ENCODE measurements around the gene HHIP.
"Not testable (repeated sequence)": the region's sequence is repeated elsewhere in the genome, so short reads cannot be mapped to it uniquely, and the experiment has no call there.

Gene HHIP

DNA sequence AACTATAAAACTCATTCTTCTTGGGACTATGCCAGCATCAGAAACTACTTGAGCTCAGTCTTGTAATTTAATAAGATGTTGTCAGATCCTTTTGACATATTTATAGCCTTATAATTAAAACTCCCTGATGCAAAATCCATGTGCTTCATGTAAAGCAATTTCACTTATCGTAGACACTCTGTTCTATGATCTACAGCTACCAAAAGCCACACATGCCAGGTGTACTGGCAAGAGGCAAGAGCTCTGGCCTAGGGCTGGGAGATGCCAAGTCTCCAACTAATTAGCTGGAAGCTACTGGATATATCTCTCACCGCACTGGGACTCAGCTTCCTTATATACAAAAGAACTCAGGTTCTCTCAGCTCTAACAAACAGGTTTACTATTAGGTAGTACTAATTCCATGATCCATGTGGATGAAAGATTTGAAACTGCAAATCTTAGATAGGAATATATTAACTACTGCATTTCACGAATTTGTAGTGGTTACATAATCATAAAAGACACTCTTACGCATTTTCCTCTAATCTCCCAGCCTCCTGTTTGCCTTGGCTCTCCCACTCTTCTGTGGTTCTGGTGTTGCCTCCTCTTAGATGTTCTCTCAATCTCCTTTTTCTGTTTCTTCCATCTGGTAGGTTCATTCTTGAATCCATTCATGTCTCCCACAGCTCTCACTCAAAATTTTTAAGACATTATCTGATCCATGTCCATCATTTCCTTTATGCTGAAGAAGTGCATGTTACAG, 103.0 kb downstream of the HHIP start:
- DNase-seq (ENCODE audit: low read depth in 3 of 3): no peak

DNA sequence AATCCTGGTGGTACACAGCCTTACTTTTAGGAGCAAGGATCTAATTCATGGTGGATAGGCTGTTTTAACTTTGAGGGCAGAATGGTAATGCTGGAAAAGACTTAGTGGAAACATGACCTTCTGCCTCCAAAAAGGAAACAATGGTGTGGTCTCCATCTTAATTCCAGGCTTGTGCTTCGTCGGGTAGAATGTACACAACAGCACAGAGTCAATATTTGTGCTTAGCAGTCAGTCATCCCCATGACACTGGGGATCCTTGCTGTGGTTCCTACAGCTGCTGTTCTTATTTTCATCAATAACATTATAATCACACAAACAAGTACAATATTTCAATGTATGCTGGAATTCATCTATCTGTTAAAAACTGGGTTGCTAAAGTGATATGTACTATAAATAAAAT, 104.4 kb downstream of the HHIP start:
- DNase-seq (ENCODE audit: low read depth in 3 of 3): no peak

DNA sequence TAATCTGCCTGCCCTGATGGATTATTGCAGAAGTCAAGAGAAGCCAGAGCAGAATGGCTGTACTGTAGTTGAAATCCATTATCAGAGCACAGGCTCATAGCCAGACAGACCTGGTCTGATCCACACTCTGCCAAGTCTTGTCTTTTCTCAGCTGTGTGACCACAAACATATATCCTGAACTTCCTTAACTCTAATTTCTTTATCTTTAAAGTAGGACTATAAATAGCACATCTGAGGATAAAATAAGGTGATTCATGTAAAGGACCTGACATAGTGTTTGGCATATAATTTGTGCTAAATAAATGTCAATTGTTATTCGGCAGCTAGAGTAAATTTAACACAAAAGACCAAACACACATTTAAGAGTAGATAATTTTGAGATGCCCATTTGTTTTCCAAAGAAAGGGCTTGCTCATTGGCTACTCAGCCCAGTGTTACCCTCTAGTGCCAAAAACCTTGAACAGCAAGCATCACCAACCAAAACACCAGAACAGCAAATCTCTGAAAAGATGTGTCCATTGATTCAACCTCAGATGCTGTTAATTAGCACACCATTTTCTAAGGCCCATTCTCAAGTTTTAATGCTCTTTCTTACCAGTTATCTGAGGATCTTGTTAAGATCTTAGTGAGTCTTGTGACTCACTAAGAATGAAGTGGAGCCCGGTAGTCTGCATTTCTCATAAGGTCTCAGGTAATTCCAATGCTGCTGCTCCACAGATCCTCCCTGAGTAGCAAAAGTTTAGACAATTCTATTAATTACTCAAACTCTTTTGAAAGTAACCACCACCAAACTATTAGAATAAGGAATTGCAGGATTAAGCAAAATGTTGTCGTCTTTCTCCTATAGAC, 108.8 kb downstream of the HHIP start:
- DNase-seq (ENCODE audit: low read depth in 3 of 3): no peak

DNA sequence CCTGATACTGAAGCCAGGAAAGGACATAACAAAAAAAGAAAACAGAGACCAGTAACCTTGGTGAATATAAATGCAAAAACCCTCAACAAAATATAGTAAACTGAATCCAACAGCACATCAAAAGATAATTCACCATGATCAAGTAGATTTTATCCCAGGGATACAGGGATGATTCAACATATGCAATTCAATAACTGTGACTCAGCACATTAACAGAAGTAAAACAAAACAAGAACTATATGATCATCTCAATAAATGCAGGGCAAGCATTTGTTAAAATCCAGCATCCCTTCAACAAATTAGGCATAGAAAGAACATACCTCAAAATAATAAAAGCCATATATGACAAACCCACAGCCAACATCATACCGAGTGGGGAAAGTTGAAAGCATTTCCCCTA, 112.0 kb downstream of the HHIP start:
- no peak for DNase-seq (ENCODE audit: low read depth in 3 of 3)

DNA sequence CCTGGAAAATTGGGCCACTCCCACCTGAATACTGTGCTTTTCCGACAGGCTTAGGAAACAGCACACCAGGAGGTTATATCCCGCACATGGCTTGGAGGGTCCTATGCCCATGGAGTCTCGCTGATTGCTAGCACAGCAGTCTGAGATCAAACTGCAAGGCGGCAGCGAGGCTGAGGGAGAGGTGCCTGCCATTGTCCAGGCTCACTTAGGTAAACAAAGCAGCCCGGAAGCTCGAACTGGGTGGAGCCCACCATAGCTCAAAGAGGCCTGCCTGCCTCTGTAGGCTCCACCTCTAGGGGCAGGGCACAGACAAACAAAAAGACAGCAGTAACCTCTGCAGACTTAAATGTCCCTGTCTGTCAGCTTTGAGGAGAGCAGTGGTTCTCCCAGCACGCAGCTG, 122.9 kb downstream of the HHIP start:
- not testable (repeated sequence) for DNase-seq (ENCODE audit: low read depth in 3 of 3)

DNA sequence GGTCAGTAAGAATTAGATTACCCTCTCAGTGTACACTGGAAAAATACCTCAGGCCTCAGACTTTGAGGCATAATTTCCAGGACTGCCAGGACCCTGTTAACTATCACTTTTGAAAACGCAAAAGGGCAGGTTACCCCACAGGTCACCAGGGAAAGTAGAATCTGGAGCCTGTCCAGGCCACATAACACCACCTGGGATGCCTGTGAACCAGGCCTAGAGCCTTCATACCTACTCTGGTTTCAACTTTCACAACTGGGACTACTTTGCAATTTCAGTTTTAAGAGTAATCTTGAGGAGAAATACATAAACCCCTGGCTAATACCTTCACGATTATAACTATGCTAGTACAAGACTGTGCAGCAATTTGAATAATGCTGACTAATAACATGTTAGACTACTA, 132.4 kb downstream of the HHIP start:
- no peak for DNase-seq (ENCODE audit: low read depth in 3 of 3)

DNA sequence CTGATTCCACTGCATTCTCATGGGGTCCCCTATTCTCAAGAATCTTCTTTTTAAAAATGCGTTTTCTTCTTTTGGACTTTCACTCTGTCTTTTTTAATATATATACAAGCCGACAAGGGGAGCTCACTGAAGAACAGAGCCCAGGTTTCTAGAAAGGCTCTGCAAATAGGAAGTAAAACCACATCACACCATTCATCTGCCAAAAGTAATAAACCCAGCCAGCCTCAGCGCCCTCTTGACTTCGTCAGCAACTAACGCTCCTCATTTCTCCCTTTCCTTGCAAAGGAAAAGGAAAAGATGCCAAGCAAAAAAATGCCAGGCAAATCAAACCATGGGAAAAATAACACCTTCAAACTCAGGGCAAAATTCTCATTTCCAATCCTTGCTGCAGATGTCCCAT, 136.4 kb downstream of the HHIP start:
- no peak for DNase-seq (ENCODE audit: low read depth in 3 of 3)

DNA sequence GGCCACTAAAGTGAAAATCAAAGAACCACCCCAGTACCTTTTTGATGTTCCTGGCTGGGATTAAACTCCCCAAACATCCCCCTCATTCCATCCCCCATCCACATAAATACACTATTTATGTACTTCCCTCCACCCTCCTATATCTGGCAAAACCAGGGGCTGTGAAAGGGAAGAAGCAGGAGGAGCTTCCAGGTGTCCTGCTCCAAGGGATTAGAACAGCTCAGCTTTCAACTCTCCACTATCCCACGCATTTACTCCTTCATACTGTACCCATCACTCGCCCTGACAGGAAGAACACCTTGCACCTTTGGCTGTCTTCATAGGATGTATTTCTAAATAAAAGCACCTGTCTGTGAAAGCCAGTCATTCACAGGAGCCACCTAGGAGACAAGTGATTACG, 140.0 kb downstream of the HHIP start:
- no peak for DNase-seq (ENCODE audit: low read depth in 3 of 3)

DNA sequence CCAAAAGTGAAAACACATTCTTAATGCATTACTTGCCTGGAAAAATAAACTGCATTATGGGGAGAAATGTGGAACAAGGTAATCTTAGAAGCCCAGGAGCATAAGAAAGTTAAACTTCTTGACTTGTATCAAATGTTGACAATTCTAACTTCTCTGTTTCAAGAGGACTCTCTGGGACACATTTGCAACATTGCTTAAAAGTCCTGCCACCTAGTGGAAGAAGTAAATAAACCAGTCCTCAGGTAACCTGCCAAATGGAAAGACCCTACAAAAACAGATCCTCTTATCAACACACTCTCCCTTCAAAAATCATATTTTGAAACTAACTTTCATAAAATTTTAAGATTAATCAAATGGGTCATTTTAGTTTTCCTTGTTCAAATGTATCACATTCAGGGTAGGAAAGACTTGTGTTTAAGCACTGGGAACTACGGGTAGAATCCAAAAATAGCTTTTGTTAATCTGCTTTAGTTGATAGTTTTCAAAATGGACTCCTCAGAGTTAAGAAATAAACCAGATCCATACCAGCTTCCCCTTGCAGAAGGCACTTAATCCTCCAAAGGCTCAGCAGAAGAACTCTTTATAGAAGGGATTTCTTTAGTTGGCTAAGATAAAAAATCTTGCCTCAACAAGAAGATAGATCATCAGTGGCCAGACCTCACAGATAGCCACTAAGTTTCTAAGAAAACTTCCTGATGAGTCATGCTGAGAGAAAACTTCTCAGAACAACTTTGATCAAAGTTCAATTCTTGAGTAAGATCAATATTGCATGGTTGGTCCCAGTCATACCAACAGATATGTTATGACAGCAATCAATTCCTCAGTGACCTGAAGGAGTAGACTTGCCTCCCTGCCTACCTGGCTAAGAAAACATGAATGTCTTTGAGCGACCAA, 141.7 kb downstream of the HHIP start:
- DNase-seq (ENCODE audit: low read depth in 3 of 3): no peak

DNA sequence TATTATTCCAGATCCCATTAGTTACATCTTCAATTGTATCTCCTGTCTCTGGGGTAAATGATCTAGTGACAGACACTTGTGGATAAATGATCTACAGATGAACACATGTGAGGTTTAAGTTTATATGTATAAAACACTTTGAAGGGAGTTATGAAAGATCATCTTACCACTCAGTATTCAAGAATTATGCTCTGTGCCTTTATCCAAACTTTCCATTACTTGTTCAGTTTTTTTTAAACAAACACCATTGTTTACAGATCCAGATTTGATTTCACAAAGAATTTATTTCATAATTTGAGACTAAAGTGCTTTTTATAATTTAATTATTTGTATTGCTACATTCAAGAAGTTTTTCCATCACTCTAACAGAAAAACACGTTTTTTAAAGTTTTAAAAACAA, 142.5 kb downstream of the HHIP start:
- no peak for DNase-seq (ENCODE audit: low read depth in 3 of 3)

DNA sequence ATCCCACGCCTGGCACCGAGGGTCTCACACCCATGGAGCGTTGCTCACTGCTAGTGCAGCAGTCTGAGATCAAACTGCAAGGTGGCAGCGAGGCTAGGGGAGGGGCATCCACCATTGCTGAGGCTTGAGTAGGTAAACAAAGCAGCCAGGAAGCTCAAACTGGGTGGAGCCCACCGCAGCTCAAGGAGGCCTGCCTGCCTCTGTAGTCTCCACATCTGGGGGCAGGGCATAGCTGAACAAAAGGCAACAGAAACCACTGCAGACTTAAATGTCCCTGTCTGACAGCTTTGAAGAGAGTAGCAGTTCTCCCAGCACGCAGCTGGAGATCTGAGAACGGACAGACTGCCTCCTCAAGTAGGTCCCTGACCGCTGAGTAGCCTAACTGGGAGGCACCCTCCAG, 146.0 kb downstream of the HHIP start:
- DNase-seq (ENCODE audit: low read depth in 3 of 3): not testable (repeated sequence)

Measured in stimulated activated CD4-positive, alpha-beta T cell treated with anti-CD3 and anti-CD28 coated beads, TNF-alpha, amount 100 ng/mL, for 24 hours (primary cell).